HG03565 (cell line): ENCODE data around the gene HERC3.

Source experiments
- ATAC-seq: cut with Tn5 transposase; IDR thresholded peaks from one replicate; pipeline ENCODE4 v1.9.1; 2021; ENCODE audit warnings: mild to moderate bottlenecking, moderate library complexity; ENCODE audit not compliant: unreplicated experiment

Gene HERC3

DNA sequence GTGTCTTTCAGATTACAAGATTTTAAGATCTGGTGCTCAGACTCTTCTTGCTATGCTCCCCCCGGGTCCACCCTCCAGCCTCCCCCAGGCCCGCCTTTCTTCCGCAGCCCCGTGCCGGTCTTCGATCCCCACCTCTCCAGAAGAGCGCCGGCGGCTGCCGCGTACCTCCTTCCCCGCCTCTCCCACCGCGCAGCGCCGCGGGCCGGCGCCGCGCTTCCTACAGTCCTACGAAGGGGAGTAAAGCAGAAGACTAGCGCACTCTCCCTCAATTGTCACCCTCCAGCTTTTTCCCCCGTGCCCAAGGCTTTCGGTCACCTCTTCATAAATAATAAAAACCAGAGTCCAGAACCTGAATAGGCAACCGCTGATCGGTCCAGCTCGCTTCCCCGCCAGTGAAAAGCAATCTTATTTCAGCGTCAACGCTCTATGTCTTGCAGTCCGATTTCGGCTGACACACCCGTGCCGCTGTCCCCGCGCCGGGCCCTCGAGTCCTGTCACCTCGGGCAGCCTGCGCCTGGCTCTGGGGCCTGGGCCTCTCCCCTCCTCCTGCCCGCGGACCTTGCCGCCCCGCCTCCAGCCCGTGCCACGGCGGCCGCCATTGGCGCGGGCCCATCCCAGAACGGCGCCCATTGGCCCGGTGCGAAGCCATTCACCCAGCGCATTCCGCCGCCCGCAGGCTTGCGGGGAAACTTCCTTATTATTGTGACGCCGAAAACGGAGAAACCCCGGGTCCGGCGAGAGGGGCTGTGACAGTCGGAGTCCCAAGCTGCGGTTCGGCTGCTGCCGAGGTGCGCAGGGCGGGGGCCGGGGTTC lies at the start of gene HERC3:
Gene HERC3, plus strand, starts transcription at position 694 of the 813 bp plus-strand sequence. CDS start 13,344 bp downstream, outside the sequence.
- peak; percentile 96 for ATAC-seq

DNA sequence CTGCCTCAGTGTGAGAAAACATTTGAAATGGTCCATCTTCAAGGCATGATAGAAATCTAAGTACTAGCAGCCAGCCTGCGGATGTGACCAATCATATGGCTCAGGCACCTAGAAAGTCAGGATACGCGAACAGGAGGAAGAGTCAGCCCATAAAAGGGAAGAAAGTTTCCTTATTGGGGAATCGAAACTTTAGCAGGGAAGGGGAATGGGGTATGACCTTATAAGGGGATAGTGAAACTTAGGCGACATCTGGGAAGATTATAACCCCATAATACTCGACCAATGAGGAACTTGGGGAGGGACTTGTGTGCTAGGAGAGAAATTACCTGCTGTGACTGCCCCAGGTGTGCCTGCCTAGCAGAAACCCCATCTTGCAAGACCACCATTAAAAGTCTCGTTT lies 42.5 kb upstream of the HERC3 start:
- ATAC-seq: no peak

DNA sequence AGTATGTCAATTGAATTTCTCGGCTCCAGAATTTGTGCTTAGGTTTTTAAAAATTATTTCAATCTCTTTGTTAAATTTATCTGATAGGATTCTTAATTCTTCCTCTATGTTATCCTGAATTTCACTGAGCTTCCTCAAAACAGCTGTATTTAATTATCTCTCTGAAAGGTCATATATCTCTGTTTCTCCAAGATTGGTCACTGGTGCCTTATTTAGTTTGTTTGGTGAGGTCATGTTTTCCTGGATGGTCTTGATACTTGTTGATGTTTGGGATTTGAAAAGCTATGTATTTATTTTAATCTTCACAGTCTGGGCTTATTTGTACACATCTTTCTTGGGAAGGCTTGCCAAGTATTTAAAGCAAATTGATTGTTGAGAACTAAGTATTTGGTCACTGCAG lies 24.7 kb upstream of the HERC3 start:
- no peak for ATAC-seq

DNA sequence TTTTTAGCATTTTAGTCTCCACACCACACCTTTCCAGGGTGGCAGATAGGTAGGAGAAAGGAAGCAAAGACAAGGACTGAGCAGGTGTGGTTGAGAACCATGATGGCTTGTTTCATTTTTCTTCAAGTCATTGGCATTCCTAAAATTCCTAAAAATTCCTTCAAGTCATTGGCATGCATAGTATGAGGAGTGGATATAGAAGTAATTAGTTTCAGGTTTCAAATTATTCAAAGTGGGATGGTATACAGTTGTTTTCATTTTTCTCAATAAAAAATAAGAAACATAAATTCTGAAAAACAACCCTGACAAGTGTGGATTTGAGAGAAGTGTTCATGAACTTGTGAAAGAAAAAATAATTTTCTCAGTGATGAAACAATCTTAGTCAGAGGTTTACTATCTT lies 22.3 kb upstream of the HERC3 start:
- no peak for ATAC-seq

DNA sequence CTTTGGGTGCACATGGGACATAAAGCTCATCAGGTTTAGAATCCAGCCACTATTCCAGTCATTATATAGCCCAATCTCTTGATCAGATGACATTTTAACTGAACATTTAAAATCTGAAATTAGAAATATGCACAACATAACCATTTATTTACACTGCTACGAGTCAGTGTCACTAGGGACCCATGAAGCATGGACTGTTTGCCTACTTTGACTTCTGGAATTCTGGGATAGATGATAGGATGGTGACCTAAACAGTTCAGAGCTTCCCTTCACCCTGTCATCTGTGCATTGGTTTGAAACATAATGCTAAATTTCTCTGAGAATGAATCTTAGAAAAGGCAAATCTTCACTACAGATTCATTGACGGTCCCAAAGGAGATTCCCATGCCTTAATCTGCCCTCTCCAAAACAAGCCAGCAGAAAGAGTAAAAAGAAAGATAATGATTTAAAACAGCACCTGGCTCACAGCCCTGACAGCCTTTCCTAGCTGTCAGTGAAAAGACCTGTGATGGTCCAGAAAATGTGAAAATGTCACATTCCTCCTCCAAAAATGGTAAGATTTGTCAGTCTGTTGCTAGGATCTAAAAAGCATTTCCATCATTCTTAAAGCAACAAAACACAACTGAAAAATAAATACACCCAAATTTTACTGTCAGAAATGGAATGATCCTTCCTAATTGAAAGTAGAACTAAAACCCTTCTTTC lies 18.9 kb upstream of the HERC3 start:
- ATAC-seq: no peak

DNA sequence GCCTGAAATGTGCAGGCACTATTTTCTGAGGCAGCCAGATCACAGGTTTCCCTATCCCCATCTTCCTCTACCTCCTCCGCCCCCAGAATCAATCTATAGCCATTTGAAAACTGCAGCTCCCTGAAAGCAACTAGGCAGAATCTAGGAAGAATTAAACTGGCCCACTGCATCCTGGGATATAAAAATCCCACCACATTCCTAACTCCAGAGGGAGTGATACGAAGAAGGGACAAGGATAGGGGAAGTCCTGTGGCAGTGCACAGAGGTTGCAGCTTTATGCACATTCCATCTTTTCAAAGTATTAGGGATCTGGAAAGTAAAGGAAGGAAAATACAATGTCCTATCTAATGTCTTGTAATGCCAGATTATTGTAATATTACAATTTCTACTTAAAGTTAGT lies 18.3 kb upstream of the HERC3 start:
- ATAC-seq: no peak

DNA sequence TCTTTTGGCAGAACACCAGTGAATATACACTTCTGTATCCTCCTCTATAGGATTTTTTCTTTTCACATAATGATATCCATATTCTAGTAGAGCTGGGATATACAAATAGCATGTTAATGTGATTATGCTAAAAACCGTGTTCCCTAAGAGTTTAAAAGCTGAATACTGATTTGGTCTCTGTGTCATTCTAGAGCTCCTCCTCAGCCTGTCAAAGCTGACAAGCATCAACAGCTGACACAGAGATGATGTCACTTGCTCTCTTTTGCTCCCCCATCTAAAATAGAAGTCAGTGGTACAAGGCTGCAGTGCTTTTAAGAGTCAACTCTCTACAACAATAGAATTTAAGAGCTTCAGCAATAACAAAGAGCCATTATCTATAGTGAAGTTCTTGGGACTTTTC lies 17.1 kb upstream of the HERC3 start:
- ATAC-seq: no peak

DNA sequence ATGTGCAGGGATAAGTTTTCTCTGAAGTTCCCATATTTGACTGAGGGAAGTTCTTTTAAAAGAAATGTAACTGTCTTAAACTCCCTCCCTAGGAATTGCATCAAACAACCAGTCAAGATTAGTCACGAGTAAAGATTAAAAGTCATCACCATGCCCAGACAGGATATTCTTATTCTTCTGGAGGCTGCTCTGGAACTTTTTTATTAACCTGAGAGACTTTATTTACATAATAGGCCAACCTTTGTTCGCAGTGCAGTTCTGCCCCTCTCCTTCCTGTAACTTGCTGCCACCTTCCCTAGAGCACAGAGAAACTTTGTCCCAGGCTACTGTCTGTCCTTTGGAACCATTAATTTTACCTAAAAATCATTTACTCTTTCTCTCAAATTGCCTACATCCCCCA lies 9.8 kb upstream of the HERC3 start:
- no peak for ATAC-seq

DNA sequence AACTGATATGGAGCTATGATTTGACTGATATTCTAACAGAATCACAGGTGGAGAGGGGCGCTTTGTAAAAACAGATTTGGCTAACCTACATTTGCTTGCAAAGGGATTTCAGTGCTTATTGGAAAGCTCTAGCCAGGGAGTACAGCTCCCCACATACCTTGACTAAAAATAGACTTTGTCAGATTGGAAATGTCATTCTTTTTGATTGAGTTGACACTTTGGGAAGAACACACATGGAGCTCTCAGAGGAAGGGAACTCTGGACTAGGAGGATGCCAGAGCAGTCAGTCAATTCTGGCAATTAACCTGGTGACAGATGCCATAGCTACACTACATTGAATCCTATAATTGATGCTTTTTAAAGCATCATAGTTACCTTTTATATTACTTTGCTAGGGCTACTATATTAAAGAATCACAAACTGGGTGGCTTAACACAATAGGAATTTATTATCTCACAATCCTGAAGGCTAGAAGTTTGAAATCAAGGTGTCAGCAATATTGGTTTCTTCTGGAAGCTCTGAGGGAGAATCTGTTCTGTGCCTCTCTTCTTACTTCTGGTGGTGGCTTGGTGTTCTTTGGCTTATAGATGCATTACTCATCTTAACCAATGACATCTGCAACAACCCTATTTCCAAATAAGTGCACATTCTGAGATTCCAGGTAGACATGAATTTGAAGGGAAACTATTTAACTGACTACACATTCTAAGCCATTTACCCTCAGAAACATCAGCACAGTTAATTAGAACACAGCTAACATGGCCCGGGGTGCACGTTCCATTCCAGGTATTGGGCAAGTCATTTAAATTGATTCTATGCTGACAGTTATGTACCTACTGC lies 8.4 kb upstream of the HERC3 start:
- no peak for ATAC-seq

DNA sequence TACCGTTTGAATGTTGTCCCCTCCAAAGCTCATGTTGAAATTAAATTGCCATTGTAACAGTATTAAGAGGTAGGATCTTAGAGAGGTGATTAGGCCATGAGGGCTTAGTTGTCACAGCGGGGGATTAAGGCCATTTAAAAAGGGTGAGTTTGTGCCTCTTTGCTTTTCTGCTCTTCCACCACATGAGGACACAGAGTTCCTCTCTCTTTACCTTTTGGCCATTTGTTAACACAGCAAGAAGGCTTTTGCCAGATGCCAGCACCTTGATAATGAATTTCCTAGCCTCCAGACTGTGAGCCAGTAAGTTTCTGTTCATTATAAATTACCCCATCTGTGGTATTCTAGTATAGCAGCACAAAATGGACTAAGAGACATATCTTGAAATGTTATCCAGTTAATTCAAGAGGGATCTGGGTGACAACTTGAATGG lies 7.8 kb upstream of the HERC3 start:
- no peak for ATAC-seq

DNA sequence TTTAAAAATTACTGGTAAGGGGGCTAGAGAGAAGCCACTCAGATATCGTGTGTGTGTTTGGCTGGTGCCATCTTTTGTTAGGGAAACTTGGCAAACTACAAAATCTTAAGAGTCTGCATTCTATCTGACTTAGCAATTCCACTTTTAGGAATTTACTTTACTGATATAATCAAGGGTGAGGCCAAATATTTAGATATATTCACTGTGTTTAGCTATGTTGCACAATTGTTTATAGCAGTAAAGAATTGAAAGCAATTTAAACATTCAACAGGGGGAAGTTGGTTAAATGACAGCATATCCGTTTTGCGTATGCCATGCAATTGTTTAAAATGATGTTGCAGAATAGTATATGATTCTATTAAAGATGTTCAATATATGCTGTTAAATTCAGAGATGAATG lies 6.4 kb upstream of the HERC3 start:
- no peak for ATAC-seq

DNA sequence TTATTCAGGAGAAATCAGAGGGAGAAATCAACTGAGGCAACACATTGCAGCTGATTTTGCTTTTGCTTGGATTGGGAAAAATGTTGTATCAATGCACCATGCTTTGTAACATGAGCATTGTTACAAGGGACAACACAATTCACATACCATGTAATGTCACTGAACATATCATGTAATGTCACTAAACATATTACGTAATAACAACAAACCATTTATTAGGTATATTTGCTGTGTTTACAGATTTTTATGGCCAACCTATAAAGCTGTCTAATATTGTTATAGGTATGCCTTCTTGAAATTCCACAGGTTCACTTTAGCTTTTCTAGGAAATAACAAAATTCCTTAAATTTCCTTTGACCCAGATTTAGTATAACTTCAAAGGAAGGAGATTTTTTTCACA lies 5.0 kb upstream of the HERC3 start:
- ATAC-seq: no peak

DNA sequence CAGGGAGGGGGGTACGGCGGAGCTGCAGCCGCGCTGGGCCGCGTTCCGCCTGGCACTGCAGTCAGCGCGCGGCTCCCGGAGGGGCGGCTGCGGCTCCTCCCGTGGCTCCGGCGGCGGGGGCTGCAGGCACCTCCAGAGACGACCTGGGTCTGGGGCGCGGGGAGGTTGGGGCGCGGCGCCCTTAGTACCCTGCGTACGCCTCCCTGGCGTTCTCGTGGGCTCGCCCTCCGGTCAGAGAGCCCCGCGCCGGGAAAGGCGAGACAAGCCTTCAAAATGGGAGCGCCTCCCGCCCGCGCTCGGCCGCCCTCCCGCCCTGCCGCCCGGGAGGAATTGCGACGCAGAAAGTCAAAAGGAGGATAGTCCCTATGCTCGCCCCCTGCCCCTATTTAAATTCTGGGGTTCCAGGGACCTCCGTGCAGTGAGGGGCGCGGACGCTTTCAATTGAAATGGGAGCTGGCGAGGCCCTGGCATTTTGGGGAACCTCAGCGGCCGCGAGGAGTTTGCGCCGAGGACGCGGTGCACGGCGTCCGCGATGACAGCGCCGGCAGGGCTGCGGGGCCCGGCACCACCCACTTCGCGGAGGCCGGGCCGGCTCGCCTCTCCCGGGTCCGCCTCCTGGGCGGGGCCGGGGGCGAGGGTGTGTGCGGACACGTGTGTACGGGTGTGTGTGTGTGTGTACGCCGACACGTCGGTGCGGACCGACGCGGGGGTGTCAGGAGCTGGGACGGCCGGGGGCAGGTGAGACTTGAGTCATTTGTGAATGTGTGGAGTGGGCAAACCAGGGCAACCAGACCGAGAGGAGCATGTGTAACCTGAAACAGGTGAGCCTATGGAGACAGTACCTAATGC lies 544 bp downstream of the HERC3 start:
- peak; percentile 74 for ATAC-seq

DNA sequence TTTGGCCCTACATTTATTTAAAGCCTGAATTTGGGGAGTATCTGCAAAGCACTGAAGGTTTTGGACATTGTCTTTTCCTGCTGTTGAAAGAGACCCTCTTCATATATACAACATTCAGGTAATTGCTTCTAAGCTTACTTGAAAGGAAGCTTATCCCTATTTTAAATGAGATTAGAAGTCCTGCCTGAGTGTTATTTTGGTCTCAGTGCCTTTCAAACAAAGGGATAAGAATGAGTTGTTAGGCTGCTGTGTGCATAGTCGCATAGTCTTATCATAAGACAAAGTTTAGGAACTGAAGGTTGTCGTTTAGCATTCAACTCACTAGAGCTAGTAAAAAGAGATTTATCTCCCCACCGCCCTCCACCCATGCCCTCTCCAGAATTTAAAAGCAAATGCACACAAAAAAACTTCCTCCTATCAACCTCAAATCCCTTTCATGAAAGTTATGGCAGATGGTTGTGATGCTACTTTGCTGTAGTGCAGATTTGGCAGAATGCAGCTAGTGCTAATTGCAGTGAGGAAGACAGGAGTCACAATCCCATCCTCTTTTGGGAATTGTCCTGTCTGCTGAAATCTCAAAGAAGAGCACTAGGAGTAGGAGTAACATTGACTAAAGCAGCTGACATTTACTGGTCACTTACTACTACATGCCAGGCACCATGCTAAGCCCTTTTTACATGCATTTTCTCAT lies 5.8 kb downstream of the HERC3 start:
- no peak for ATAC-seq

DNA sequence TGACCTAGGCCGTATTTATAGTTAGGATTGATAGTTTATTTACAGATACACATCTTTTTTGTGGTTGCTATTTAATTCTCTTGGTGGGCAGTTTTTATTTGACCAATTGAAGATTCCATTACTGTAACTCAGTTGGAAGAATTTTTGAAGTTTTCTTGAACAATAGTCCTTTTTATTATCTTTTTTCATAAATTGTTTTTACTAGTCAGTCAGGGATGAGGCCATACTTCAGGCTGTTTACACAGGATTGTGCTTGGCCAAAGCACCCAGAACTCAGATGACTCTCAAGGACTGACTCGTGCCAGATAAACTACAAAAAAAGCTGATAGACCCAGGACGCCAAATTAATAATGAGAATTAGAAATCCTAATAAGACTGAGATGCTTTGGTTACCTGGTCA lies 7.0 kb downstream of the HERC3 start:
- ATAC-seq: no peak

DNA sequence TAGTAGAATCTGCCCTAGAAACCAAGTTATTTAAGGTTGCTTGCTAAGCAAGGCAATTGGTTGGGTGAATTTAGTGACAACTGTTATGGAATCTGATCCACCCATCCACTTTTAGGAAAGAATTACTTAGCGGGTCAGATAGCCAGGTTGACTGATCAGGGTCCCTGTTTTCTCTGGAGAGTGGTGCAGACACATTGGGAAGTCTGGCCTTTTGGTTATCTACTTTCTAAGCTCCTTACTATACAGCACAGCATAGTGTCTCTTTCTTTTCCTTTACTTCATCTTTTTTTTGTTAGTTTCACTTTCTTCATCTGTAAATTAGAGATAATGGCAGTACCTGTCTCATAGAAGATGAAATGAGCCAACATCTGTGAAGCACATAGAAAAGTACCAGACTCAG lies 7.4 kb downstream of the HERC3 start:
- ATAC-seq: peak; percentile 38

DNA sequence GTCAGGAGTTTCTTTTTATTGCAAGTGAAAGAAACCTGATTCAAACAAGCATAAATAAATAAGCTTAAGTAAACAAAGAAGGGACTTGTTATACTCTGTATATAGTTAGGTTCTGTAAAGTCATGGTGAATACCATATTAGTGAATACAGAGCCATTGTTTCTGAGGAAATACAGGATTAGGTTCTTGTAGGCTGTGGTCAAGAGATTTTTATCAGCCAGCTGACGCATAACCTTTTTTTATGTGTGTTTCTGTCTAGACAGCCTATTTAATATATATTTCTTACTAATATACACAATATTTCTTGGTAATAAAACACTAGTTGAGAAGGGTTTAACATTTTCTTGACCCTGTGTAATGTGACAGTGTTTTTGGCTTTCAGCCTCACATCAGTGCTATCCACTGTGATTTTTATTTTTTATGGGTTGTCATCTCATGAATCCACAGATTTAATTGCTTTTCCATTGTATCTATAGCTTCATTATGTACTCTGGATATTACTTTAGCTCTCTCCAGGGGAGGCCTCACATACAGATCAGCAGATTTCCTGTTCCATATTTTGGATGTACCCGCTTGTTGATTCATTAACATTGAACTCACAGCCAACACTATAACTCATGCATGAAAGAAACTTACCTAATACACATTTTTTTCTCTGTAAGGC lies 8.0 kb downstream of the HERC3 start:
- no peak for ATAC-seq

DNA sequence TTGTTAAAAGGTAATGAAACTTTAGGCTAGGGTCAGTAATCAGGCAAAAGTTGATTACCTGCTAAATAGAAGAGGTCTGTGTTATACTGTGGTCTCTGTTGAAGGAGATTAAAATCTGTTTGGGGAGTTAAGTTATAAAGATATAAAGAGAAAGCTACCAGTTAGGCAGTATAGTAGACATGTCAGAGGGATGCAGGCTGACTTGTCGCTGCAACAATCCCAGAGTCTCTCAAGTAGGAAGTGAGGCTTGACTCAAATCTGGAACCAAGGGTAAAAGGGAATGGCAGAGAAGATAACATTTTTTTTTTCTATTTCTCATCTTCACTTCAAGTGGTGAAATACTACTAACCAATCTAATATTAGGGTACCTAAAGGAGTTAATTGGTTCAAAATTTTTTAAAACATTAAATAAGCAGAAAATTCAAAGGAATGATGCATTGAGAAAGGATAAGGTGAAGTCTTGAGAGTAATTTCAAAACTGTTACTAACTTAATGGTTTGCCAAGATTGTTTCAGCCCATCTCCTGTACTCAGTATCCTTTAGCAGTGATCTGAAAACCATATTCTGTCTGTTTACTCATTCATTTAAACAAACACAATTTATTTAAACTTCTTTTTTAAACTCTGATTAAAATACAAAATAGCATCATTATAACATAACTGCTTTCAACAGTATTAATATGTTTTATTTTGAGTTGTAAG lies 12.8 kb downstream of the HERC3 start:
- ATAC-seq: no peak

DNA sequence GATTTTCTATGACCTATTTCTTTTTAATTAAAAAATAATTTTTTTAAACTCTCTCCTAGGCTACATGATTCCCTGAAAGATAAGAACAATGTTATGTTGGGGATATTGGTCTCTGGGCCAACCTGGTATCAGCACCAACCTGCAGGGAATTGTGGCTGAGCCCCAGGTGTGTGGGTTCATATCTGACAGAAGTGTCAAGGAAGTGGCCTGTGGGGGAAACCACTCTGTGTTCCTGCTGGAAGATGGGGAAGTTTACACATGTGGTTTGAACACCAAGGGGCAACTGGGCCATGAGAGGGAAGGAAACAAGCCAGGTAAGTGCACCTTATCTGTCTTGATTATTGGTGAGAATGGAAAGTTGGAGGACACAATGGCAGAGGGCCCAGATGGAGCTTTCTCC lies 13.5 kb downstream of the HERC3 start:
- no peak for ATAC-seq
